SK-N-SH (cell line): Measurements from ENCODE around the gene CEBPA.

Source experiments
- CHD2 ChIP-seq: fragments of 150-350 bp; IDR thresholded peaks from 2 replicates; pipeline ENCODE4 v1.6.1; 2018; ENCODE audit warnings: low read length; ENCODE audit not compliant: partially characterized antibody
- CTCF ChIP-seq: fragments of 200-600 bp; sonication (generic); IDR thresholded peaks from 2 replicates; pipeline ENCODE4 v1.6.1; 2017; ENCODE audit warnings: antibody characterized with exemption, mild to moderate bottlenecking, moderate library complexity
- EP300 ChIP-seq, 2 experiments: IDR thresholded peaks; 2 replicates each; pipeline versions ENCODE4 v1.4.0 to v1.6.1; 2012; ENCODE audit warnings: borderline replicate concordance in 1 of 2, low read depth in 1 of 2, low read length in 1 of 2
- IRF3 ChIP-seq: fragments of 150-350 bp; IDR thresholded peaks from 2 replicates; pipeline ENCODE4 v1.6.1; 2016; ENCODE audit warnings: mild to moderate bottlenecking, low read depth, low read length
- MAX ChIP-seq: IDR thresholded peaks from 2 replicates; pipeline ENCODE4 v1.4.0; 2012; ENCODE audit warnings: low read depth
- NRF1 ChIP-seq: IDR thresholded peaks from 2 replicates; pipeline ENCODE4 v1.6.1; 2012; ENCODE audit warnings: low read depth, mild to moderate bottlenecking, low read length
- POLR2AphosphoS5 ChIP-seq: IDR thresholded peaks from 2 replicates; pipeline ENCODE4 v1.6.1; 2012; ENCODE audit warnings: low read depth, low read length
- SIN3A ChIP-seq: IDR thresholded peaks from 2 replicates; pipeline ENCODE4 v1.6.1; 2012; ENCODE audit warnings: low read depth, mild to moderate bottlenecking, low read length, moderate library complexity, borderline replicate concordance
- TAF1 ChIP-seq: IDR thresholded peaks from 2 replicates; pipeline ENCODE4 v1.6.1; 2012; ENCODE audit warnings: low read depth, mild to moderate bottlenecking, low read length, moderate library complexity, borderline replicate concordance

GRCh38 chr19:33300009-33300893 is 2.1 kb downstream of the CEBPA start:
- TF ChIP-seq SIN3A (no peak), MAX (no peak), POLR2AphosphoS5 (no peak), EP300 (IDR thresholded peaks at IDR 0.05; ENCODE audit: borderline replicate concordance in 1 of 2, low read depth in 1 of 2, low read length in 1 of 2) (no peak), CTCF (no peak), NRF1 (no peak), IRF3 (no peak), TAF1 (no peak), CHD2 (no peak)
